ENCODE results near the gene SERTAD4.
A peak's percentile ranks its signal among the peaks of the same experiment; 100 is the strongest.

Gene SERTAD4

GRCh38 chr1:210250665-210250997, 18.0 kb downstream of the SERTAD4 start:
- peak overlapping the region; percentile 4; the same call in 1 of the 2 replicates for H3K9ac ChIP-seq (ENCODE audit: low read length)
- H3K27me3 ChIP-seq (ENCODE audit: low read depth, low read length) = peaks cover 24% of the 10 kb centered on the region
- peaks cover 18% of the 10 kb centered on the region for H3K4me1 ChIP-seq (ENCODE audit: low read length)
- H3K9me3 ChIP-seq (ENCODE audit: insufficient read depth, low read length) = no peaks in the 10 kb centered on the region
- H3K79me2 ChIP-seq (ENCODE audit: low read length) = no peaks in the 10 kb centered on the region
- H3K27ac ChIP-seq (ENCODE audit: low read length) = no peak overlapping the region
- H3K36me3 ChIP-seq (replicated peaks; ENCODE audit: low read depth, low read length) = no peaks in the 10 kb centered on the region
- H3K4me2 ChIP-seq (ENCODE audit: low read length) = peak overlapping the region; percentile 76
- peak overlapping the region; percentile 66 for H3K4me3 ChIP-seq (ENCODE audit: low read length)
- H2AFZ ChIP-seq (ENCODE audit: low read depth, low read length) = peak overlapping the region; percentile 16; the same call in 1 of the 2 replicates
- no peaks in the 10 kb centered on the region for H4K20me1 ChIP-seq (ENCODE audit: insufficient read depth, low read length)
- no peak for TF ChIP-seq CTCF (IDR thresholded peaks at IDR 0.05; ENCODE audit: low read depth, low read length)
- no peak for TF ChIP-seq EZH2phosphoT487 (IDR thresholded peaks at IDR 0.05; ENCODE audit: low read depth)

- H3K79me2 ChIP-seq (ENCODE audit: low read length) = no peaks in the 10 kb centered on the region
- no peak for TF ChIP-seq EZH2phosphoT487 (IDR thresholded peaks at IDR 0.05; ENCODE audit: low read depth)
- no peak for TF ChIP-seq CTCF (IDR thresholded peaks at IDR 0.05; ENCODE audit: low read depth, low read length)
- H3K4me2 ChIP-seq (ENCODE audit: low read length) = peak overlapping the region; percentile 76
- H2AFZ ChIP-seq (ENCODE audit: low read depth, low read length) = peak overlapping the region; percentile 16; the same call in 1 of the 2 replicates
- no peaks in the 10 kb centered on the region for H3K36me3 ChIP-seq (replicated peaks; ENCODE audit: low read depth, low read length)
- H3K27ac ChIP-seq (ENCODE audit: low read length) = no peak overlapping the region
- no peak overlapping the region for H3K9ac ChIP-seq (ENCODE audit: low read length)
- no peaks in the 10 kb centered on the region for H4K20me1 ChIP-seq (ENCODE audit: insufficient read depth, low read length)
- H3K4me3 ChIP-seq (ENCODE audit: low read length) = peak overlapping the region; percentile 66
- H3K27me3 ChIP-seq (ENCODE audit: low read depth, low read length) = peaks cover 19% of the 10 kb centered on the region; the same call in 1 of the 2 replicates
- peaks cover 18% of the 10 kb centered on the region for H3K4me1 ChIP-seq (ENCODE audit: low read length)
- no peaks in the 10 kb centered on the region for H3K9me3 ChIP-seq (ENCODE audit: insufficient read depth, low read length)
These were observed 18.5 kb downstream of the SERTAD4 start for GRCh38 chr1:210250998-210251679.

- no peak overlapping the region for H3K9ac ChIP-seq (ENCODE audit: low read length)
These were observed 19.3 kb downstream of the SERTAD4 start for GRCh38 chr1:210251680-210252490.

More at GRCh38 chr1:210251680-210252490, 19.3 kb downstream of the SERTAD4 start:
- H3K36me3 ChIP-seq (replicated peaks; ENCODE audit: low read depth, low read length) = no peaks in the 10 kb centered on the region
- H3K4me1 ChIP-seq (ENCODE audit: low read length) = peaks cover 12% of the 10 kb centered on the region
- H4K20me1 ChIP-seq (ENCODE audit: insufficient read depth, low read length) = no peaks in the 10 kb centered on the region
- peaks cover 12% of the 10 kb centered on the region; the same call in 1 of the 2 replicates for H3K27me3 ChIP-seq (ENCODE audit: low read depth, low read length)
- H3K4me3 ChIP-seq (ENCODE audit: low read length) = no peak overlapping the region
- H2AFZ ChIP-seq (ENCODE audit: low read depth, low read length) = no peak overlapping the region
- H3K9me3 ChIP-seq (ENCODE audit: insufficient read depth, low read length) = no peaks in the 10 kb centered on the region
- no peak overlapping the region for H3K27ac ChIP-seq (ENCODE audit: low read length)
- H3K4me2 ChIP-seq (ENCODE audit: low read length) = no peak overlapping the region
- TF ChIP-seq EZH2phosphoT487 (IDR thresholded peaks at IDR 0.05; ENCODE audit: low read depth) (no peak), CTCF (IDR thresholded peaks at IDR 0.05; ENCODE audit: low read depth, low read length) (no peak)
- H3K79me2 ChIP-seq (ENCODE audit: low read length) = no peaks in the 10 kb centered on the region
